Stimulated activated naive B cell treated with anti-CD40 and anti-IgM and Interleukin-4, amounts not matched to agents 10 μg/mL and 1 μg/mL and 100 μg/mL, for 72 hours (primary cell): Measurements from ENCODE around the gene PIM2.
"Not testable (repeated sequence)": the region's sequence is repeated elsewhere in the genome, so short reads cannot be mapped to it uniquely, and the experiment has no call there.

Experiments
- ATAC-seq, 2 donors: fragments of 150-1000 bp; cut with Tn5 transposase; replicated peaks; 2 replicates each; pipeline ENCODE4 v1.10.0; 2021; ENCODE audit warnings: moderate library complexity in 1 of 2
- DNase-seq: peaks from one replicate; pipeline ENCODE4 v3.0.0; 2021
- H3K27ac Mint-ChIP-seq: one replicate; pipeline ENCODE4 v1.8.0; 2022; ENCODE audit warnings: mild to moderate bottlenecking, mixed read lengths
- H3K27me3 Mint-ChIP-seq, 2 donors: one replicate each; pipeline ENCODE4 v1.8.0; 2022; ENCODE audit warnings: mixed read lengths in 2 of 2
- H3K36me3 Mint-ChIP-seq, 2 donors: one replicate each; pipeline ENCODE4 v1.8.0; 2022; ENCODE audit warnings: mixed read lengths in 2 of 2, mild to moderate bottlenecking in 1 of 2
- H3K4me1 Mint-ChIP-seq, 2 donors: one replicate each; pipeline ENCODE4 v1.8.0; 2022; ENCODE audit warnings: mixed read lengths in 2 of 2, mild to moderate bottlenecking in 1 of 2
- H3K4me3 Mint-ChIP-seq, 2 donors: one replicate each; pipeline ENCODE4 v1.8.0; 2022; ENCODE audit warnings: mild to moderate bottlenecking in 2 of 2, mixed read lengths in 2 of 2, moderate library complexity in 1 of 2
- H3K9me3 Mint-ChIP-seq, 2 donors: one replicate each; pipeline ENCODE4 v1.8.0; 2022; ENCODE audit warnings: mixed read lengths in 2 of 2, mild to moderate bottlenecking in 1 of 2

Gene PIM2

GRCh38 chrX:48891402-48892288 lies 27.2 kb downstream of the PIM2 start:
- H3K36me3 Mint-ChIP-seq: peaks cover 0 to 8% of the 10 kb centered on the region in 2 donors
- peak overlapping the region; percentile 26 for H3K27ac Mint-ChIP-seq
- ATAC-seq (peak; percentile 88 to 90), DNase-seq (peak; percentile 74)
- peak overlapping the region; percentile 70 to 81 for H3K4me3 Mint-ChIP-seq
- H3K27me3 Mint-ChIP-seq: peaks cover 0 to 4% of the 10 kb centered on the region in 2 donors
- no peaks in the 10 kb centered on the region for H3K9me3 Mint-ChIP-seq
- H3K4me1 Mint-ChIP-seq: peaks cover 7 to 25% of the 10 kb centered on the region in 2 donors

GRCh38 chrX:48890934-48891401 lies 27.9 kb downstream of the PIM2 start:
- H3K4me1 Mint-ChIP-seq: peaks cover 7 to 19% of the 10 kb centered on the region in 2 donors
- H3K27me3 Mint-ChIP-seq: peaks cover 0 to 4% of the 10 kb centered on the region in 2 donors
- H3K27ac Mint-ChIP-seq: peak overlapping the region; percentile 21
- peaks cover 0 to 8% of the 10 kb centered on the region in 2 donors for H3K36me3 Mint-ChIP-seq
- H3K9me3 Mint-ChIP-seq: no peaks in the 10 kb centered on the region
- peak; percentile 59 to 60 for ATAC-seq
- no peak for DNase-seq
- H3K4me3 Mint-ChIP-seq: peak overlapping the region; percentile 73 to 81

- peak overlapping the region; percentile 73 to 81 for H3K4me3 Mint-ChIP-seq
- peak overlapping the region; percentile 21 for H3K27ac Mint-ChIP-seq
- peaks cover 0 to 8% of the 10 kb centered on the region in 2 donors for H3K36me3 Mint-ChIP-seq
- DNase-seq (no peak), ATAC-seq (peak; percentile 11 to 15)
- peaks cover 7 to 17% of the 10 kb centered on the region in 2 donors for H3K4me1 Mint-ChIP-seq
- peaks cover 0 to 4% of the 10 kb centered on the region in 2 donors for H3K27me3 Mint-ChIP-seq
- H3K9me3 Mint-ChIP-seq: no peaks in the 10 kb centered on the region
Observed at GRCh38 chrX:48890296-48890925, 28.4 kb downstream of the PIM2 start.

GRCh38 chrX:48886586-48886985 lies 32.2 kb downstream of the PIM2 start:
- H3K4me3 Mint-ChIP-seq, H3K27me3 Mint-ChIP-seq, DNase-seq, H3K27ac Mint-ChIP-seq, H3K36me3 Mint-ChIP-seq, ATAC-seq, H3K9me3 Mint-ChIP-seq: not testable (repeated sequence)
- H3K4me1 Mint-ChIP-seq: peaks cover 7 to 12% of the 10 kb centered on the region in 2 donors

- no peaks in the 10 kb centered on the region for H3K36me3 Mint-ChIP-seq
Observed at GRCh38 chrX:48883729-48884128, 35.1 kb downstream of the PIM2 start.

GRCh38 chrX:48876944-48877343 lies 41.9 kb downstream of the PIM2 start:
- not testable (repeated sequence) for ATAC-seq, H3K27me3 Mint-ChIP-seq, H3K4me1 Mint-ChIP-seq, H3K9me3 Mint-ChIP-seq, H3K36me3 Mint-ChIP-seq, DNase-seq, H3K4me3 Mint-ChIP-seq, H3K27ac Mint-ChIP-seq

More at GRCh38 chrX:48883729-48884128, 35.1 kb downstream of the PIM2 start:
- no peak for DNase-seq
- no peak for ATAC-seq
- Mint-ChIP-seq H3K4me3 (no peak overlapping the region), H3K27me3 (no peaks in the 10 kb centered on the region), H3K9me3 (no peaks in the 10 kb centered on the region), H3K4me1 (no peaks in the 10 kb centered on the region), H3K27ac (no peak overlapping the region)

- H3K27ac Mint-ChIP-seq, H3K36me3 Mint-ChIP-seq, H3K4me1 Mint-ChIP-seq, DNase-seq, ATAC-seq, H3K4me3 Mint-ChIP-seq, H3K9me3 Mint-ChIP-seq: not testable (repeated sequence)
- H3K27me3 Mint-ChIP-seq: peaks cover 0 to 13% of the 10 kb centered on the region in 2 donors
Observed at GRCh38 chrX:48872017-48872416, 46.8 kb downstream of the PIM2 start.

GRCh38 chrX:48864210-48864609 lies 54.6 kb downstream of the PIM2 start:
- H3K27ac Mint-ChIP-seq: no peak overlapping the region
- H3K9me3 Mint-ChIP-seq: no peaks in the 10 kb centered on the region
- ATAC-seq (no peak), DNase-seq (no peak)
- peaks cover 0 to 16% of the 10 kb centered on the region in 2 donors for H3K27me3 Mint-ChIP-seq
- no peaks in the 10 kb centered on the region for H3K36me3 Mint-ChIP-seq
- no peak overlapping the region for H3K4me3 Mint-ChIP-seq
- H3K4me1 Mint-ChIP-seq: no peaks in the 10 kb centered on the region
